Lower leg skin (tissue), 4 donors: ENCODE results near the gene ARMC2. TPM values are rescaled to one million over a fixed set of nuclear protein-coding genes. Genes with fewer than 3 reads are reported as not detected.

Experiments
- DNase-seq, 2 donors: peaks; one replicate each; pipeline ENCODE4 v3.0.0-alpha.2; 2019; ENCODE audit warnings: low spot score in 2 of 2
- H3K4me3 ChIP-seq: fragments of 200-600 bp; sonication (generic); 2 replicates; pipeline ENCODE4 v1.5.1; 2017; ENCODE audit warnings: mild to moderate bottlenecking, low read depth; ENCODE audit not compliant: poor library complexity, severe bottlenecking
- POLR2A ChIP-seq, 2 donors: fragments of 450-650 bp; IDR thresholded peaks; one replicate each; pipeline ENCODE4 v1.6.1; 2016 to 2017; ENCODE audit warnings: antibody characterized with exemption in 2 of 2, mild to moderate bottlenecking in 1 of 2, moderate library complexity in 1 of 2
- whole genome bisulfite sequencing, 2 donors: methylation state at CpG; one replicate each; pipeline ENCODE4 v1.1.5; 2018; 5-methylcytosine and 5-hydroxymethylcytosine counted together
- intact Hi-C: fragments of 100-400 bp; cut with DNase I; formaldehyde crosslinking; loops from one replicate; pipeline ENCODE4 v1.15.0; 2023; ENCODE audit warnings: low total_unique reads
- total RNA-seq, 4 donors: library from RNA; depleted of rRNA; stranded (reverse); fragments of >200 nt; gene quantifications; one replicate each; pipeline ENCODE4 v1.1.0, GENCODE V29; 2016
- TF ChIP-seq, protein P1 (sequence below), 3 donors: fragments of 450-650 bp; IDR thresholded peaks; one replicate each; pipeline ENCODE4 v1.5.1; 2016; ENCODE audit warnings: antibody characterized with exemption in 3 of 3, mild to moderate bottlenecking in 3 of 3, moderate library complexity in 2 of 3

The ARMC2 gene
- total RNA-seq, 4 donors from 2014 or later = 0.34 to 2.0 (median 1.2) TPM

DNA sequence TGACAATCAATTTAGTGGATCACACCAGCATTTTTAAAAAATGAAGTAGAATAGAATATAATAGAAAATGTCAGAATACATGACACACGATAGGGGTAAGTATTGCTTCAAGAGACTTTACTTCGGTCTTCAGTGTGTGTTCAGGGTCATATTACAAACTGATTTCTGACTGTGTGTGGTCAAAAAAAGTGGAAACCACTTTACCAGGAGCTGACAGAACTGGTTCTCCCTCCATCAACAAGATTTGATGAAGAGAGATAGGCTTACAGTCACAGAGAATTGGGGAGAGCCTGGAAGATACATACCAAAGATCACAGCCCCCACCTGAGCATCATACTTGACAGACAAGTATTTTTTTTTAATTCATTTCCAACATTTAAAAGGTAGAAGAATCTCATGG lies 21.7 kb downstream of the ARMC2 start:
- intact Hi-C loops = no loop called here
- no peak overlapping the region for H3K4me3 ChIP-seq
- 83 to 90% methylated on average over 2 of the region's 2 CpGs for WGBS, 2 donors
- DNase-seq = no peak
- no peak for TF ChIP-seq POLR2A (IDR thresholded peaks at IDR 0.05)
- TF ChIP-seq, protein P1, sequence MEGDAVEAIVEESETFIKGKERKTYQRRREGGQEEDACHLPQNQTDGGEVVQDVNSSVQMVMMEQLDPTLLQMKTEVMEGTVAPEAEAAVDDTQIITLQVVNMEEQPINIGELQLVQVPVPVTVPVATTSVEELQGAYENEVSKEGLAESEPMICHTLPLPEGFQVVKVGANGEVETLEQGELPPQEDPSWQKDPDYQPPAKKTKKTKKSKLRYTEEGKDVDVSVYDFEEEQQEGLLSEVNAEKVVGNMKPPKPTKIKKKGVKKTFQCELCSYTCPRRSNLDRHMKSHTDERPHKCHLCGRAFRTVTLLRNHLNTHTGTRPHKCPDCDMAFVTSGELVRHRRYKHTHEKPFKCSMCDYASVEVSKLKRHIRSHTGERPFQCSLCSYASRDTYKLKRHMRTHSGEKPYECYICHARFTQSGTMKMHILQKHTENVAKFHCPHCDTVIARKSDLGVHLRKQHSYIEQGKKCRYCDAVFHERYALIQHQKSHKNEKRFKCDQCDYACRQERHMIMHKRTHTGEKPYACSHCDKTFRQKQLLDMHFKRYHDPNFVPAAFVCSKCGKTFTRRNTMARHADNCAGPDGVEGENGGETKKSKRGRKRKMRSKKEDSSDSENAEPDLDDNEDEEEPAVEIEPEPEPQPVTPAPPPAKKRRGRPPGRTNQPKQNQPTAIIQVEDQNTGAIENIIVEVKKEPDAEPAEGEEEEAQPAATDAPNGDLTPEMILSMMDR (IDR thresholded peaks at IDR 0.05) = no peak

DNA sequence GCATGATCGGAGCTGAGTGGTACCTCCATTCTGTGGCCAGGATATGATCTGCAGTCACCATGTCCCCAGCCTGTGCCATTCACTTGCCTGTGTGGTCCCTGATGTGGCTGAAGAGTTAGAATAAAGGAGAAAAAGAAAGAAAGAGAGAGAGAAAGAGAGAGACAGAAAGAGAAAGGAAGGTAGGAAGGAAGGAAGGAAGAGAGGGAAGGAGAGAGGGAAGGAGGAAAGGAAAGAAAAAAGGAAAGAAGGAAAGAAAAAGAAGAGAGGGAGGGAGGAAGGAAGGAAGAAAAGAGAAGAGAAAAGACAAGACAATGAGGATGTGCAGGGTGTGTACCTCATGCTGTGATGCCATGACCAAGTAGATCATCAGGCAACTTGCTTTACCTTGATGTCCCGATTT lies 22.1 kb downstream of the ARMC2 start:
- TF ChIP-seq POLR2A (IDR thresholded peaks at IDR 0.05) = no peak
- TF ChIP-seq, protein P1 (IDR thresholded peaks at IDR 0.05) = no peak
- intact Hi-C loops = no loop called here
- 88 to 98% methylated on average over 2 of the region's 2 CpGs for WGBS, 2 donors

DNA sequence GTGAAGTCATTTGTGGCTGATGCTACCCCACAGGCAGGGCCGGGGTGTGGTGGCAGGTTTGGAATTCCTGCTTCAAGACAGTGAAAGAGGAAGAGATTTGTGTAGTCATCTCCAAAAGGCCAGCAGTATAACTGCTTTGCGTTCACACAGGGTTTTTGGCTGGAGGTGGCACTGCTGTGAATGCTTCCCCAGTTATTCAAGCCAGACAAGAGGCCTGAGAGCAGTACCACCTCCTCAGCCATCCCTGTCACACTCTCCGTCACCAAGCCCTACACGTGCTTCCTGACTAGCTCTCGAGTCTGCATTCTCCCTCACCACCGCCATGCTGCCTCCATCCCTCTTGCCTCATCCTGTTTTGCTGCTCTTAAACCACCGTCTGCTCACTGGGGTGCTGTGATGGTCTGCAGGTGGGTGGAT lies 23.9 kb downstream of the ARMC2 start:
- intact Hi-C loops = no loop called here
- no peak overlapping the region for H3K4me3 ChIP-seq
- WGBS, 2 donors = 70 to 73% methylated on average over 7 of the region's 7 CpGs
- no peak for DNase-seq
- TF ChIP-seq POLR2A (IDR thresholded peaks at IDR 0.05) = no peak
- TF ChIP-seq, protein P1 (IDR thresholded peaks at IDR 0.05) = no peak

More for the DNA sequence above, 22.1 kb downstream of the ARMC2 start:
- no peak for DNase-seq
- no peak overlapping the region for H3K4me3 ChIP-seq

DNA sequence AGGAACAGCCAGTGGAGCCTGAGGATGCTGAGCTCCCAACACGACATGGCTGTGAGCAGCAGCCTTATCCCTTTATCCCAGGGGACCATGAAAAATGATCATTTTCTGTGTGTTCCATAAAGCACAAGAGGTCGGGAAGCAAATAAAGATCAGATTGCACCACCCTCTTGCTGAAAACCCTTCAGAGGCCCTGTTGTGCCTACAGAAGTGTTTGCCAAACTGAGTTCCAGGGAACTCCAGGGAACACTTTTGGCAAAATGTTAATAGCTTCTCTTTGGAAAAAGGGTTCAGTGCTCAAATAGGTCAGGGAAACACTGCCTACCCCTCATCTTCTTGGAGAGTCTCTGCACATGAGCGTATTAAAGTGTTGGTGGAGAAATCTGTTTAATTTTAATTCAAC lies 24.4 kb downstream of the ARMC2 start:
- WGBS, 2 donors = 75 to 88% methylated on average over 3 of the region's 3 CpGs
- intact Hi-C loops = no loop called here
- H3K4me3 ChIP-seq = no peak overlapping the region
- TF ChIP-seq, protein P1 (IDR thresholded peaks at IDR 0.05) = no peak
- TF ChIP-seq POLR2A (IDR thresholded peaks at IDR 0.05) = no peak
- DNase-seq = no peak

DNA sequence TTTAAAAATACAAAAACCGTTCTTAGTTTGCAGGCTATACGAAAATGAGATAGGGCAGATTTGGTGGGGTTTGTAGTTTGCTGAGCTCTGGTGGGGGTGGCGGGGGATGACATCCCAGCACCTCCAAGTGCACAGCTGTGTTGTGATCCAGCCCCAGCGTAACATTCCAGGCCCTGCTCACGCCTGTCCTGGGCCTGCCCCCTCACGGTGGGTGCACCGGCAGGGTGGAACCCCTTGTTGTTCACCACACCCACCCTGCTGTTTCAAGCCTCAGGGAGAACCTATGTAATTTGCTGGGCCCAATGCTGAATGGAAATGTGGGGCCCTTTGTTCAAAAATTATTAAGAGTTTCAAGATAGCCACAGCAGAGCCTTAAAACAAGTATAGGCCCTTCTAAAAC lies 25.0 kb downstream of the ARMC2 start:
- WGBS, 2 donors = 63 to 78% methylated on average over 7 of the region's 7 CpGs
- intact Hi-C loops = no loop called here

DNA sequence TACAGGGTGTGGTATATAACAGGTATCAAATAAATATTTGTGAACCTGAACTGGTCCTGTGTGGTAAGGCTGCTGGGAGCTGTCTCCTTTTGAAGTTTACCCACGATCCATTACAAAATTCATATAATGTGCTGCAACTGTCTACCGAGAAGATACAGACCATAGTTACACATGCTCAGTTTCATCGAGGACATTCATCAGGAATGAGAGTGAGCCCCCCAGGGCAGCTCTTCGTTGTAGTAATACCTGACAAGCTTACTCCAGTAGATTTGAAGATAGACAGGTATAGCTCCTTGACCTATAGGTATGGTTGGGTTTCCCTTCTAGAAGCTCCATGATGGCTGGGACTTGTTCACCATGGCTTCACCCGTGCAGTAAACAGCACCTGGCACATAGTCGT lies 25.7 kb downstream of the ARMC2 start:
- intact Hi-C loops = no loop called here
- DNase-seq = no peak
- no peak for TF ChIP-seq POLR2A (IDR thresholded peaks at IDR 0.05)
- TF ChIP-seq, protein P1 (IDR thresholded peaks at IDR 0.05) = no peak
- WGBS, 2 donors = 79 to 81% methylated on average over 6 of the region's 6 CpGs
- H3K4me3 ChIP-seq = no peak overlapping the region

More for the DNA sequence above, 25.0 kb downstream of the ARMC2 start:
- no peak overlapping the region for H3K4me3 ChIP-seq
- TF ChIP-seq POLR2A (IDR thresholded peaks at IDR 0.05) = no peak
- TF ChIP-seq, protein P1 (IDR thresholded peaks at IDR 0.05) = no peak
- DNase-seq = no peak
